NT2/D1 (cell line): Measurements from ENCODE around the gene CEP43.

Experiments
- DNase-seq: peaks from one replicate; pipeline ENCODE4 v3.0.0-alpha.2; 2011; ENCODE audit warnings: low read depth, low spot score
- H3K27me3 ChIP-seq: 2 replicates; pipeline ENCODE4 v1.6.0; 2011; ENCODE audit warnings: mild to moderate bottlenecking; ENCODE audit not compliant: insufficient read length, insufficient read depth
- H3K36me3 ChIP-seq: 2 replicates; pipeline ENCODE4 v1.6.1; 2011; ENCODE audit warnings: mild to moderate bottlenecking, low read length, mixed read lengths; ENCODE audit not compliant: insufficient read depth, insufficient read length
- H3K4me1 ChIP-seq: 2 replicates; pipeline ENCODE4 v1.5.1; 2011; ENCODE audit not compliant: insufficient read depth, insufficient read length
- H3K4me3 ChIP-seq: 2 replicates; pipeline ENCODE4 v1.5.1; 2011; ENCODE audit warnings: low read depth; ENCODE audit not compliant: insufficient read length
- H3K9ac ChIP-seq: 2 replicates; pipeline ENCODE4 v1.6.0; 2011; ENCODE audit warnings: low read depth; ENCODE audit not compliant: insufficient read length
- H3K9me3 ChIP-seq: 2 replicates; pipeline ENCODE4 v1.5.1; 2011; ENCODE audit warnings: mild to moderate bottlenecking, low read length; ENCODE audit not compliant: insufficient read depth
- SUZ12 ChIP-seq: IDR thresholded peaks from 2 replicates; pipeline ENCODE4 v1.6.1; 2011; ENCODE audit not compliant: insufficient read length, insufficient read depth; ENCODE audit errors: extremely low read depth
- YY1 ChIP-seq: IDR thresholded peaks from 2 replicates; pipeline ENCODE4 v1.6.1; 2011; ENCODE audit not compliant: insufficient read length, insufficient read depth
- ZNF274 ChIP-seq: IDR thresholded peaks from 2 replicates; pipeline ENCODE4 v1.6.1; 2011; ENCODE audit warnings: mild to moderate bottlenecking, low read depth, low read length

Gene CEP43

GRCh38 chr6:166957805-166958076 lies 41.5 kb upstream of the CEP43 start:
- Histone ChIP-seq H3K27me3 (peaks cover 11% of the 10 kb centered on the region), H3K36me3 (no peaks in the 10 kb centered on the region), H3K9ac (no peak overlapping the region), H3K4me1 (no peaks in the 10 kb centered on the region), H3K4me3 (no peak overlapping the region), H3K9me3 (no peaks in the 10 kb centered on the region)
- no peak for DNase-seq
- no peak for TF ChIP-seq ZNF274

GRCh38 chr6:166958926-166959861 lies 40.0 kb upstream of the CEP43 start:
- no peak overlapping the region for H3K9ac ChIP-seq
- no peak overlapping the region for H3K4me3 ChIP-seq
- no peaks in the 10 kb centered on the region for H3K9me3 ChIP-seq
- peaks cover 11% of the 10 kb centered on the region for H3K27me3 ChIP-seq
- TF ChIP-seq SUZ12 (no peak), ZNF274 (no peak), YY1 (no peak)
- H3K36me3 ChIP-seq = no peaks in the 10 kb centered on the region
- DNase-seq = no peak
- no peaks in the 10 kb centered on the region for H3K4me1 ChIP-seq

- no peak overlapping the region for H3K9ac ChIP-seq
- H3K27me3 ChIP-seq = peaks cover 11% of the 10 kb centered on the region
- no peak overlapping the region for H3K4me3 ChIP-seq
- H3K36me3 ChIP-seq = no peaks in the 10 kb centered on the region
- H3K4me1 ChIP-seq = no peaks in the 10 kb centered on the region
- no peak for TF ChIP-seq ZNF274
- TF ChIP-seq SUZ12 = no peak
- no peak for TF ChIP-seq YY1
- no peak for DNase-seq
- H3K9me3 ChIP-seq = no peaks in the 10 kb centered on the region
Observed at GRCh38 chr6:166959911-166960608, 39.1 kb upstream of the CEP43 start.

GRCh38 chr6:166960609-166960978 lies 38.6 kb upstream of the CEP43 start:
- DNase-seq = no peak
- no peaks in the 10 kb centered on the region for H3K4me1 ChIP-seq
- TF ChIP-seq SUZ12 (no peak), YY1 (no peak), ZNF274 (no peak)
- no peaks in the 10 kb centered on the region for H3K36me3 ChIP-seq
- H3K27me3 ChIP-seq = peaks cover 10% of the 10 kb centered on the region
- H3K9me3 ChIP-seq = no peaks in the 10 kb centered on the region
- no peak overlapping the region for H3K9ac ChIP-seq
- no peak overlapping the region for H3K4me3 ChIP-seq

GRCh38 chr6:166966268-166966667 lies 32.9 kb upstream of the CEP43 start:
- Histone ChIP-seq H3K9me3 (peaks cover 6% of the 10 kb centered on the region; the same call in 1 of the 2 replicates), H3K9ac (no peak overlapping the region), H3K27me3 (no peaks in the 10 kb centered on the region)

GRCh38 chr6:166969390-166970002 lies 29.7 kb upstream of the CEP43 start:
- TF ChIP-seq SUZ12 (no peak), ZNF274 (no peak), YY1 (no peak)
- Histone ChIP-seq H3K27me3 (no peaks in the 10 kb centered on the region), H3K36me3 (peaks cover 13% of the 10 kb centered on the region), H3K9ac (no peak overlapping the region), H3K9me3 (peaks cover 6% of the 10 kb centered on the region; the same call in 1 of the 2 replicates), H3K4me1 (no peaks in the 10 kb centered on the region), H3K4me3 (no peak overlapping the region)
- no peak for DNase-seq

More at GRCh38 chr6:166966268-166966667, 32.9 kb upstream of the CEP43 start:
- TF ChIP-seq YY1 (no peak), ZNF274 (no peak), SUZ12 (no peak)
- DNase-seq = no peak
- no peak overlapping the region for H3K4me3 ChIP-seq
- H3K4me1 ChIP-seq = no peaks in the 10 kb centered on the region
- peaks cover 6% of the 10 kb centered on the region for H3K36me3 ChIP-seq

GRCh38 chr6:166970091-166970490 lies 29.1 kb upstream of the CEP43 start:
- peaks cover 6% of the 10 kb centered on the region; the same call in 1 of the 2 replicates for H3K9me3 ChIP-seq
- no peak for TF ChIP-seq SUZ12
- no peak for TF ChIP-seq ZNF274
- TF ChIP-seq YY1 = no peak
- peaks cover 13% of the 10 kb centered on the region for H3K36me3 ChIP-seq
- no peak overlapping the region for H3K9ac ChIP-seq
- no peaks in the 10 kb centered on the region for H3K4me1 ChIP-seq
- H3K27me3 ChIP-seq = no peaks in the 10 kb centered on the region
- no peak overlapping the region for H3K4me3 ChIP-seq
- DNase-seq = no peak
